HEK293 (cell line): ENCODE data around the gene FAM193B.

Experiments
- CTCF ChIA-PET: fragments of 350-600 bp; formaldehyde crosslinking; extraction: SDS; loops from one replicate; lab custom pipeline; 2021; ENCODE audit warnings: antibody characterized with exemption; lab: Yijun Ruan, JAX
- POLR2A ChIA-PET: fragments of 300-600 bp; formaldehyde crosslinking; extraction: SDS; loops from one replicate; lab custom pipeline; 2020; ENCODE audit warnings: antibody characterized with exemption, inconsistent platforms; lab: Yijun Ruan, JAX
- H3K27ac ChIP-seq: fragments of 200-500 bp; sonication (Bioruptor generic); 2 replicates; pipeline ENCODE4 v1.5.1; 2014; ENCODE audit warnings: low read depth, low read length, control low read depth, inconsistent platforms; ENCODE audit errors: extremely low read depth
- H3K36me3 ChIP-seq, 2 experiments: fragments of 200-500 bp in 1 of 2; sonication (Bioruptor generic) in 1 of 2; 1 replicate in 1 of 2; 2 replicates in 1 of 2; pipeline ENCODE4 v1.5.1; 2014 to 2017; ENCODE audit warnings: inconsistent platforms in 2 of 2, low read length in 2 of 2; ENCODE audit not compliant: control insufficient read depth in 2 of 2, insufficient read depth in 1 of 2
- H3K4me1 ChIP-seq: fragments of 200-500 bp; sonication (Bioruptor generic); 2 replicates; pipeline ENCODE4 v1.5.1; 2014; ENCODE audit warnings: mild to moderate bottlenecking, low read length, inconsistent platforms; ENCODE audit not compliant: control insufficient read depth, insufficient read depth
- H3K4me3 ChIP-seq: 2 replicates; pipeline ENCODE4 v1.5.1; 2011; ENCODE audit warnings: low read depth, mild to moderate bottlenecking, control low read depth, low read length, moderate library complexity
- H3K9me3 ChIP-seq: fragments of 200-500 bp; sonication (Bioruptor generic); 2 replicates; pipeline ENCODE4 v1.5.1; 2014; ENCODE audit warnings: low read depth, low read length, inconsistent platforms; ENCODE audit not compliant: control insufficient read depth, insufficient read depth
- EGR2 ChIP-seq: fragments of 450-650 bp; formaldehyde crosslinking; IDR thresholded peaks from 2 replicates; pipeline ENCODE4 v1.5.1; 2016; ENCODE audit warnings: low read depth, missing biosample characterization, missing genetic modification characterization
- GLI4 ChIP-seq: fragments of 450-650 bp; formaldehyde crosslinking; IDR thresholded peaks from 2 replicates; pipeline ENCODE4 v1.5.1; 2016; ENCODE audit warnings: missing biosample characterization, missing genetic modification characterization
- OSR2 ChIP-seq: fragments of 450-650 bp; formaldehyde crosslinking; IDR thresholded peaks from 2 replicates; pipeline ENCODE4 v1.5.1; 2016; ENCODE audit warnings: missing biosample characterization, missing genetic modification characterization
- PRDM10 ChIP-seq: fragments of 450-650 bp; formaldehyde crosslinking; IDR thresholded peaks from 2 replicates; pipeline ENCODE4 v1.5.1; 2016; ENCODE audit warnings: missing biosample characterization, missing genetic modification characterization
- SCRT2 ChIP-seq: fragments of 450-650 bp; formaldehyde crosslinking; IDR thresholded peaks from 2 replicates; pipeline ENCODE4 v1.5.1; 2016; ENCODE audit warnings: missing biosample characterization, missing genetic modification characterization
- SP7 ChIP-seq: fragments of 450-650 bp; formaldehyde crosslinking; IDR thresholded peaks from 2 replicates; pipeline ENCODE4 v1.5.1; 2016; ENCODE audit warnings: missing biosample characterization, missing genetic modification characterization
- TCF7L2 ChIP-seq: IDR thresholded peaks from 2 replicates; pipeline ENCODE4 v1.6.1; 2011; ENCODE audit warnings: low read depth, mild to moderate bottlenecking, inconsistent platforms, low read length, moderate library complexity, borderline replicate concordance
- WT1 ChIP-seq: fragments of 450-650 bp; formaldehyde crosslinking; IDR thresholded peaks from 2 replicates; pipeline ENCODE4 v1.5.1; 2016; ENCODE audit warnings: missing biosample characterization, missing genetic modification characterization
- ZBTB17 ChIP-seq: fragments of 450-650 bp; formaldehyde crosslinking; IDR thresholded peaks from 2 replicates; pipeline ENCODE4 v1.5.1; 2016; ENCODE audit warnings: missing biosample characterization, missing genetic modification characterization
- ZFHX2 ChIP-seq: fragments of 450-650 bp; formaldehyde crosslinking; conservative IDR thresholded peaks from 2 replicates; pipeline ENCODE4 v1.5.1; 2016; ENCODE audit warnings: missing biosample characterization, missing genetic modification characterization
- ZNF114 ChIP-seq: fragments of 450-650 bp; formaldehyde crosslinking; IDR thresholded peaks from 2 replicates; pipeline ENCODE4 v1.5.0; 2017; ENCODE audit warnings: missing biosample characterization, missing genetic modification characterization
- ZNF16 ChIP-seq: fragments of 450-650 bp; formaldehyde crosslinking; IDR thresholded peaks from 2 replicates; pipeline ENCODE4 v1.5.1; 2016; ENCODE audit warnings: low read depth, missing biosample characterization, missing genetic modification characterization
- ZNF175 ChIP-seq: fragments of 450-650 bp; formaldehyde crosslinking; IDR thresholded peaks from 2 replicates; pipeline ENCODE4 v1.5.1; 2016; ENCODE audit warnings: missing biosample characterization, missing genetic modification characterization
- ZNF184 ChIP-seq: fragments of 450-650 bp; IDR thresholded peaks from 2 replicates; pipeline ENCODE4 v1.5.1; 2018; ENCODE audit warnings: missing biosample characterization, mild to moderate bottlenecking, missing genetic modification characterization
- ZNF324 ChIP-seq: fragments of 450-650 bp; formaldehyde crosslinking; IDR thresholded peaks from 2 replicates; pipeline ENCODE4 v1.5.1; 2016; ENCODE audit warnings: missing biosample characterization, missing genetic modification characterization
- ZNF350 ChIP-seq: fragments of 450-650 bp; formaldehyde crosslinking; IDR thresholded peaks from 2 replicates; pipeline ENCODE4 v1.5.0; 2017; ENCODE audit warnings: missing biosample characterization, mild to moderate bottlenecking, missing genetic modification characterization
- ZNF366 ChIP-seq: fragments of 450-650 bp; formaldehyde crosslinking; conservative IDR thresholded peaks from 2 replicates; pipeline ENCODE4 v1.5.1; 2016; ENCODE audit warnings: missing biosample characterization, missing genetic modification characterization
- ZNF398 ChIP-seq: fragments of 450-650 bp; formaldehyde crosslinking; IDR thresholded peaks from 2 replicates; pipeline ENCODE4 v1.5.1; 2017; ENCODE audit warnings: missing biosample characterization, missing genetic modification characterization
- ZNF518A ChIP-seq: fragments of 450-650 bp; formaldehyde crosslinking; conservative IDR thresholded peaks from 2 replicates; pipeline ENCODE4 v1.5.1; 2016; ENCODE audit warnings: low read depth, missing biosample characterization, missing genetic modification characterization
- ZNF558 ChIP-seq: fragments of 450-650 bp; formaldehyde crosslinking; IDR thresholded peaks from 2 replicates; pipeline ENCODE4 v1.5.1; 2016; ENCODE audit warnings: missing biosample characterization, missing genetic modification characterization
- ZNF629 ChIP-seq: fragments of 450-650 bp; formaldehyde crosslinking; IDR thresholded peaks from 2 replicates; pipeline ENCODE4 v1.5.1; 2017; ENCODE audit warnings: missing biosample characterization, missing genetic modification characterization
- ZNF76 ChIP-seq: fragments of 450-650 bp; formaldehyde crosslinking; IDR thresholded peaks from 2 replicates; pipeline ENCODE4; 2016; ENCODE audit warnings: low read depth, missing biosample characterization, missing genetic modification characterization, borderline replicate concordance
- ZNF776 ChIP-seq: fragments of 450-650 bp; formaldehyde crosslinking; IDR thresholded peaks from 2 replicates; pipeline ENCODE4 v1.5.0; 2017; ENCODE audit warnings: missing biosample characterization, missing genetic modification characterization, borderline replicate concordance
- ZNF785 ChIP-seq: fragments of 450-650 bp; formaldehyde crosslinking; IDR thresholded peaks from 2 replicates; pipeline ENCODE4 v1.5.1; 2016; ENCODE audit warnings: missing biosample characterization, missing genetic modification characterization
- ZXDB ChIP-seq: fragments of 450-650 bp; formaldehyde crosslinking; IDR thresholded peaks from 2 replicates; pipeline ENCODE4 v1.5.1; 2016; ENCODE audit warnings: missing biosample characterization, missing genetic modification characterization

Gene FAM193B

GRCh38 chr5:177557796-177558195 is 3.4 kb upstream of the FAM193B start:
- CTCF ChIA-PET: no interaction called here
- no peak overlapping the region for H3K27ac ChIP-seq
- H3K4me3 ChIP-seq: no peak overlapping the region
- TF ChIP-seq GLI4 (no peak), ZNF629 (tag by site-specific recombination) (no peak), WT1 (tag by site-specific recombination) (no peak), ZNF398 (tag by site-specific recombination) (no peak), ZNF776 (tag by site-specific recombination) (no peak), EGR2 (tag by site-specific recombination) (no peak), TCF7L2 (no peak), ZNF76 (no peak)
- peaks cover 0 to 3% of the 10 kb centered on the region in 2 experiments; a peak in 1 of 3 replicates for H3K36me3 ChIP-seq
- H3K9me3 ChIP-seq: no peaks in the 10 kb centered on the region
- peaks cover 5% of the 10 kb centered on the region; the same call in 1 of the 2 replicates for H3K4me1 ChIP-seq
- POLR2A ChIA-PET: interaction anchor here (1.6 kb wide), 1 partner anchor 34 kb away, joined by 8 read pairs; the partner anchor contains the start of gene TMED9

GRCh38 chr5:177557041-177557647 is 2.8 kb upstream of the FAM193B start:
- peaks cover 5% of the 10 kb centered on the region; the same call in 1 of the 2 replicates for H3K4me1 ChIP-seq
- H3K9me3 ChIP-seq: no peaks in the 10 kb centered on the region
- H3K27ac ChIP-seq: no peak overlapping the region
- POLR2A ChIA-PET: no interaction called here
- peaks cover 0 to 9% of the 10 kb centered on the region in 2 experiments; a peak in 1 of 3 replicates for H3K36me3 ChIP-seq
- H3K4me3 ChIP-seq: no peak overlapping the region
- CTCF ChIA-PET: interaction anchor here (1.0 kb wide), 1 partner anchor 19 kb away, joined by 3 read pairs; no protein-coding TSS in a partner anchor
- TF ChIP-seq ZNF785 (tag by site-specific recombination): no peak
- no peak for TF ChIP-seq ZNF16 (tag by site-specific recombination)
- TF ChIP-seq ZBTB17 (tag by site-specific recombination): peak; percentile 76
- TF ChIP-seq PRDM10 (tag by site-specific recombination): peak; percentile 54
- 0 out of 2 replicates have a peak, but pooled peaks have one; percentile 29 for TF ChIP-seq ZNF558 (tag by site-specific recombination)
- no peak for TF ChIP-seq ZNF184 (tag by site-specific recombination)
- 0 out of 2 replicates have a peak, but pooled peaks have one; percentile 39 for TF ChIP-seq ZNF366 (tag by site-specific recombination)
- 0 out of 2 replicates have a peak, but pooled peaks have one; percentile 24 for TF ChIP-seq SCRT2 (tag by site-specific recombination)
- peak; percentile 32; the same call in 1 of the 2 replicates for TF ChIP-seq ZXDB (tag by site-specific recombination)
- TF ChIP-seq ZNF324 (tag by site-specific recombination): no peak
- peak; percentile 54 for TF ChIP-seq ZFHX2 (tag by site-specific recombination)
- TF ChIP-seq SP7 (tag by site-specific recombination): peak; percentile 41; the same call in 1 of the 2 replicates
- TF ChIP-seq ZNF175: no peak
- no peak for TF ChIP-seq ZNF114
- peak; percentile 45; the same call in 1 of the 2 replicates for TF ChIP-seq ZNF518A (tag by site-specific recombination)
- TF ChIP-seq ZNF350 (tag by site-specific recombination): no peak
- no peak for TF ChIP-seq OSR2
